Measurements from ENCODE around the gene ADA. TPM values are rescaled to one million over a fixed set of nuclear protein-coding genes. Genes with fewer than 3 reads are reported as not detected.
A peak's percentile ranks its signal among the peaks of the same experiment; 100 is the strongest.

Gene ADA
- total and polyA plus RNA-seq, 2 of the 13 experiments (the other 11 are each of a cell fraction or from before 2014, with no cell fraction given), result 2.5 to 11.3 TPM

DNA sequence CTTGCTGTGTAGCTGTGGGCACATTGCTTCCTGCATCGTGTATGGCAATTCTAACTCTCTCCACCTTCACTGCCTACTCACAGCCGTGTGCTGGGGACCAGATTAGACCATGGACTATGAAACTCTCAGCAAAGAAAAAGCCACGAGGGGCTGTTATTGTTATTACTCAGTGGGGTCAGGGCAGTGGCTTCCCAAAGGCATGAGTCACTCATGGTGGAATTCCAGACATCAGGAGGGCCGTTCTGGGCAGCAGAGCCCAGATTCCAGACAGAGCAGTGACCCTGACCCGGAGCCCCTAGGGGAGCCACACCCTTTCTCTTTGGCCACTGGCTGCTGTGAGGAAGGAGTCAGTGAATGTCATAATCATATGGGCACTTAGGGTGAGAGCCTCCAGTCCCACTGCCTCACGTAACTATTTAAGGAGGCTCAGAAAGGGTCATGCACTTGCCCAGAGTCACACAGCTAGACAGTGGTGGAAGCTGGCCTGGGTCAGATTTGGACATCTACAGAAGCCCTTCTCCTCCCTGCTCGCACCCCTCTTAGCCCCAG, 41.5 kb upstream of the ADA start (continued):
- TF ChIP-seq, protein P1, sequence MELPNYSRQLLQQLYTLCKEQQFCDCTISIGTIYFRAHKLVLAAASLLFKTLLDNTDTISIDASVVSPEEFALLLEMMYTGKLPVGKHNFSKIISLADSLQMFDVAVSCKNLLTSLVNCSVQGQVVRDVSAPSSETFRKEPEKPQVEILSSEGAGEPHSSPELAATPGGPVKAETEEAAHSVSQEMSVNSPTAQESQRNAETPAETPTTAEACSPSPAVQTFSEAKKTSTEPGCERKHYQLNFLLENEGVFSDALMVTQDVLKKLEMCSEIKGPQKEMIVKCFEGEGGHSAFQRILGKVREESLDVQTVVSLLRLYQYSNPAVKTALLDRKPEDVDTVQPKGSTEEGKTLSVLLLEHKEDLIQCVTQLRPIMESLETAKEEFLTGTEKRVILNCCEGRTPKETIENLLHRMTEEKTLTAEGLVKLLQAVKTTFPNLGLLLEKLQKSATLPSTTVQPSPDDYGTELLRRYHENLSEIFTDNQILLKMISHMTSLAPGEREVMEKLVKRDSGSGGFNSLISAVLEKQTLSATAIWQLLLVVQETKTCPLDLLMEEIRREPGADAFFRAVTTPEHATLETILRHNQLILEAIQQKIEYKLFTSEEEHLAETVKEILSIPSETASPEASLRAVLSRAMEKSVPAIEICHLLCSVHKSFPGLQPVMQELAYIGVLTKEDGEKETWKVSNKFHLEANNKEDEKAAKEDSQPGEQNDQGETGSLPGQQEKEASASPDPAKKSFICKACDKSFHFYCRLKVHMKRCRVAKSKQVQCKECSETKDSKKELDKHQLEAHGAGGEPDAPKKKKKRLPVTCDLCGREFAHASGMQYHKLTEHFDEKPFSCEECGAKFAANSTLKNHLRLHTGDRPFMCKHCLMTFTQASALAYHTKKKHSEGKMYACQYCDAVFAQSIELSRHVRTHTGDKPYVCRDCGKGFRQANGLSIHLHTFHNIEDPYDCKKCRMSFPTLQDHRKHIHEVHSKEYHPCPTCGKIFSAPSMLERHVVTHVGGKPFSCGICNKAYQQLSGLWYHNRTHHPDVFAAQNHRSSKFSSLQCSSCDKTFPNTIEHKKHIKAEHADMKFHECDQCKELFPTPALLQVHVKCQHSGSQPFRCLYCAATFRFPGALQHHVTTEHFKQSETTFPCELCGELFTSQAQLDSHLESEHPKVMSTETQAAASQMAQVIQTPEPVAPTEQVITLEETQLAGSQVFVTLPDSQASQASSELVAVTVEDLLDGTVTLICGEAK (IDR thresholded peaks at IDR 0.05), result no peak
- TF ChIP-seq, protein P1 (CRISPR knock-in tag; IDR thresholded peaks at IDR 0.05), result 0 out of 2 replicates have a peak, but pooled peaks have one; percentile 63
- TF ChIP-seq ZNF121 (CRISPR knock-in tag; IDR thresholded peaks at IDR 0.05) (no peak), SP5 (CRISPR knock-in tag; IDR thresholded peaks at IDR 0.05; ENCODE audit: borderline replicate concordance, low read depth) (no peak), KAT2B (IDR thresholded peaks at IDR 0.05; ENCODE audit: borderline replicate concordance, low read depth, low read length) (no peak), PLRG1 (conservative IDR thresholded peaks at IDR 0.05) (no peak), GPN1 (CRISPR knock-in tag; IDR thresholded peaks at IDR 0.05; ENCODE audit: borderline replicate concordance) (no peak), ZNF777 (CRISPR knock-in tag; IDR thresholded peaks at IDR 0.05) (no peak)
- TF ChIP-seq, protein P2, sequence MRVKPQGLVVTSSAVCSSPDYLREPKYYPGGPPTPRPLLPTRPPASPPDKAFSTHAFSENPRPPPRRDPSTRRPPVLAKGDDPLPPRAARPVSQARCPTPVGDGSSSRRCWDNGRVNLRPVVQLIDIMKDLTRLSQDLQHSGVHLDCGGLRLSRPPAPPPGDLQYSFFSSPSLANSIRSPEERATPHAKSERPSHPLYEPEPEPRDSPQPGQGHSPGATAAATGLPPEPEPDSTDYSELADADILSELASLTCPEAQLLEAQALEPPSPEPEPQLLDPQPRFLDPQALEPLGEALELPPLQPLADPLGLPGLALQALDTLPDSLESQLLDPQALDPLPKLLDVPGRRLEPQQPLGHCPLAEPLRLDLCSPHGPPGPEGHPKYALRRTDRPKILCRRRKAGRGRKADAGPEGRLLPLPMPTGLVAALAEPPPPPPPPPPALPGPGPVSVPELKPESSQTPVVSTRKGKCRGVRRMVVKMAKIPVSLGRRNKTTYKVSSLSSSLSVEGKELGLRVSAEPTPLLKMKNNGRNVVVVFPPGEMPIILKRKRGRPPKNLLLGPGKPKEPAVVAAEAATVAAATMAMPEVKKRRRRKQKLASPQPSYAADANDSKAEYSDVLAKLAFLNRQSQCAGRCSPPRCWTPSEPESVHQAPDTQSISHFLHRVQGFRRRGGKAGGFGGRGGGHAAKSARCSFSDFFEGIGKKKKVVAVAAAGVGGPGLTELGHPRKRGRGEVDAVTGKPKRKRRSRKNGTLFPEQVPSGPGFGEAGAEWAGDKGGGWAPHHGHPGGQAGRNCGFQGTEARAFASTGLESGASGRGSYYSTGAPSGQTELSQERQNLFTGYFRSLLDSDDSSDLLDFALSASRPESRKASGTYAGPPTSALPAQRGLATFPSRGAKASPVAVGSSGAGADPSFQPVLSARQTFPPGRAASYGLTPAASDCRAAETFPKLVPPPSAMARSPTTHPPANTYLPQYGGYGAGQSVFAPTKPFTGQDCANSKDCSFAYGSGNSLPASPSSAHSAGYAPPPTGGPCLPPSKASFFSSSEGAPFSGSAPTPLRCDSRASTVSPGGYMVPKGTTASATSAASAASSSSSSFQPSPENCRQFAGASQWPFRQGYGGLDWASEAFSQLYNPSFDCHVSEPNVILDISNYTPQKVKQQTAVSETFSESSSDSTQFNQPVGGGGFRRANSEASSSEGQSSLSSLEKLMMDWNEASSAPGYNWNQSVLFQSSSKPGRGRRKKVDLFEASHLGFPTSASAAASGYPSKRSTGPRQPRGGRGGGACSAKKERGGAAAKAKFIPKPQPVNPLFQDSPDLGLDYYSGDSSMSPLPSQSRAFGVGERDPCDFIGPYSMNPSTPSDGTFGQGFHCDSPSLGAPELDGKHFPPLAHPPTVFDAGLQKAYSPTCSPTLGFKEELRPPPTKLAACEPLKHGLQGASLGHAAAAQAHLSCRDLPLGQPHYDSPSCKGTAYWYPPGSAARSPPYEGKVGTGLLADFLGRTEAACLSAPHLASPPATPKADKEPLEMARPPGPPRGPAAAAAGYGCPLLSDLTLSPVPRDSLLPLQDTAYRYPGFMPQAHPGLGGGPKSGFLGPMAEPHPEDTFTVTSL (CRISPR knock-in tag; IDR thresholded peaks at IDR 0.05; ENCODE audit: borderline replicate concordance), result peak; percentile 47; the same call in 1 of the 2 replicates
- TF ChIP-seq, protein P3, sequence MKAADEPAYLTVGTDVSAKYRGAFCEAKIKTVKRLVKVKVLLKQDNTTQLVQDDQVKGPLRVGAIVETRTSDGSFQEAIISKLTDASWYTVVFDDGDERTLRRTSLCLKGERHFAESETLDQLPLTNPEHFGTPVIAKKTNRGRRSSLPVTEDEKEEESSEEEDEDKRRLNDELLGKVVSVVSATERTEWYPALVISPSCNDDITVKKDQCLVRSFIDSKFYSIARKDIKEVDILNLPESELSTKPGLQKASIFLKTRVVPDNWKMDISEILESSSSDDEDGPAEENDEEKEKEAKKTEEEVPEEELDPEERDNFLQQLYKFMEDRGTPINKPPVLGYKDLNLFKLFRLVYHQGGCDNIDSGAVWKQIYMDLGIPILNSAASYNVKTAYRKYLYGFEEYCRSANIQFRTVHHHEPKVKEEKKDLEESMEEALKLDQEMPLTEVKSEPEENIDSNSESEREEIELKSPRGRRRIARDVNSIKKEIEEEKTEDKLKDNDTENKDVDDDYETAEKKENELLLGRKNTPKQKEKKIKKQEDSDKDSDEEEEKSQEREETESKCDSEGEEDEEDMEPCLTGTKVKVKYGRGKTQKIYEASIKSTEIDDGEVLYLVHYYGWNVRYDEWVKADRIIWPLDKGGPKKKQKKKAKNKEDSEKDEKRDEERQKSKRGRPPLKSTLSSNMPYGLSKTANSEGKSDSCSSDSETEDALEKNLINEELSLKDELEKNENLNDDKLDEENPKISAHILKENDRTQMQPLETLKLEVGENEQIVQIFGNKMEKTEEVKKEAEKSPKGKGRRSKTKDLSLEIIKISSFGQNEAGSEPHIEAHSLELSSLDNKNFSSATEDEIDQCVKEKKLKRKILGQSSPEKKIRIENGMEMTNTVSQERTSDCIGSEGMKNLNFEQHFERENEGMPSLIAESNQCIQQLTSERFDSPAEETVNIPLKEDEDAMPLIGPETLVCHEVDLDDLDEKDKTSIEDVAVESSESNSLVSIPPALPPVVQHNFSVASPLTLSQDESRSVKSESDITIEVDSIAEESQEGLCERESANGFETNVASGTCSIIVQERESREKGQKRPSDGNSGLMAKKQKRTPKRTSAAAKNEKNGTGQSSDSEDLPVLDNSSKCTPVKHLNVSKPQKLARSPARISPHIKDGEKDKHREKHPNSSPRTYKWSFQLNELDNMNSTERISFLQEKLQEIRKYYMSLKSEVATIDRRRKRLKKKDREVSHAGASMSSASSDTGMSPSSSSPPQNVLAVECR (CRISPR knock-in tag; IDR thresholded peaks at IDR 0.05; ENCODE audit: borderline replicate concordance), result peak; percentile 12; the same call in 1 of the 2 replicates

All from HepG2 (cell line).